ENCODE measurements around the gene HSPA1B. TPM values are rescaled to one million over a fixed set of nuclear protein-coding genes. Genes with fewer than 3 reads are reported as not detected.

Gene HSPA1B
- polyA plus RNA-seq, 1 donor from 2014 or later, result 5.7 TPM

Other genes starting within 250 kb of the HSPA1B start
- 2,767 TPM for gene LTB, start 245.3 kb upstream of the HSPA1B start, polyA plus RNA-seq
- 20.5 TPM for gene LST1, start 241.5 kb upstream of the HSPA1B start, polyA plus RNA-seq
- 140 TPM for gene NCR3, start 234.7 kb upstream of the HSPA1B start, polyA plus RNA-seq
- gene AIF1, start 212.5 kb upstream of the HSPA1B start, polyA plus RNA-seq, result 5.6 TPM
- 14.3 TPM for gene PRRC2A, start 207.0 kb upstream of the HSPA1B start, polyA plus RNA-seq
- 30.9 TPM for gene BAG6, start 175.1 kb upstream of the HSPA1B start, polyA plus RNA-seq
- gene APOM, start 171.8 kb upstream of the HSPA1B start, polyA plus RNA-seq, result 8.5 TPM
- gene C6orf47, start 167.0 kb upstream of the HSPA1B start, polyA plus RNA-seq, result 28.1 TPM
- 24.1 TPM for gene GPANK1, start 162.7 kb upstream of the HSPA1B start, polyA plus RNA-seq
- gene CSNK2B, start 161.7 kb upstream of the HSPA1B start, polyA plus RNA-seq, result 268 TPM
- gene LY6G5B, start 157.8 kb upstream of the HSPA1B start, polyA plus RNA-seq, result 0.49 TPM
- 3.2 TPM for gene LY6G5C, start 146.7 kb upstream of the HSPA1B start, polyA plus RNA-seq
- gene ABHD16A, start 124.4 kb upstream of the HSPA1B start, polyA plus RNA-seq, result 40.1 TPM
- 0.95 TPM for gene LY6G6F, start 120.9 kb upstream of the HSPA1B start, polyA plus RNA-seq
- not detected for gene LY6G6D, start 112.4 kb upstream of the HSPA1B start, polyA plus RNA-seq
- gene LY6G6C, start 106.0 kb upstream of the HSPA1B start, polyA plus RNA-seq, result not detected
- gene MPIG6B, start 104.4 kb upstream of the HSPA1B start, polyA plus RNA-seq, result 1.8 TPM
- gene DDAH2, start 98.4 kb upstream of the HSPA1B start, polyA plus RNA-seq, result 119 TPM
- gene CLIC1, start 91.2 kb upstream of the HSPA1B start, polyA plus RNA-seq, result 861 TPM
- gene MSH5, start 87.7 kb upstream of the HSPA1B start, polyA plus RNA-seq, result 4.2 TPM
- gene SAPCD1, start 65.1 kb upstream of the HSPA1B start, polyA plus RNA-seq, result not detected
- gene VWA7, start 50.4 kb upstream of the HSPA1B start, polyA plus RNA-seq, result 2.6 TPM
- gene VARS1, start 32.0 kb upstream of the HSPA1B start, polyA plus RNA-seq, result 83.0 TPM
- gene LSM2, start 20.8 kb upstream of the HSPA1B start, polyA plus RNA-seq, result 100 TPM
- gene HSPA1L, start 12.5 kb upstream of the HSPA1B start, polyA plus RNA-seq, result 1.2 TPM
- 49.5 TPM for gene HSPA1A, start 12.2 kb upstream of the HSPA1B start, polyA plus RNA-seq
- gene NEU1, start 35.1 kb downstream of the HSPA1B start, polyA plus RNA-seq, result 25.0 TPM
- gene SLC44A4, start 51.3 kb downstream of the HSPA1B start, polyA plus RNA-seq, result not detected
- 49.3 TPM for gene EHMT2, start 70.0 kb downstream of the HSPA1B start, polyA plus RNA-seq
- not detected for gene ZBTB12, start 74.3 kb downstream of the HSPA1B start, polyA plus RNA-seq
- gene C2, start 100.0 kb downstream of the HSPA1B start, polyA plus RNA-seq, result not detected
- gene CFB, start 118.4 kb downstream of the HSPA1B start, polyA plus RNA-seq, result not detected
- gene NELFE, start 131.2 kb downstream of the HSPA1B start, polyA plus RNA-seq, result 51.3 TPM
- 12.7 TPM for gene SKIC2, start 131.4 kb downstream of the HSPA1B start, polyA plus RNA-seq
- gene DXO, start 144.4 kb downstream of the HSPA1B start, polyA plus RNA-seq, result 16.2 TPM
- 0.23 TPM for gene C4A, start 154.3 kb downstream of the HSPA1B start, polyA plus RNA-seq
- not detected for gene C4B, start 187.1 kb downstream of the HSPA1B start, polyA plus RNA-seq
- gene CYP21A2, start 210.7 kb downstream of the HSPA1B start, polyA plus RNA-seq, result not detected

Measured in IgD-negative memory B cell (primary cell).